Melanocyte of skin (primary cell): ENCODE results near the gene ABHD16A. TPM values are rescaled to one million over a fixed set of nuclear protein-coding genes. Genes with fewer than 3 reads are reported as not detected.

Experiments
- small RNA-seq, 2 donors: library from RNA; depleted of rRNA; stranded (forward); fragments of <200 nt; gene quantifications; one replicate each; pipeline ENCODE3, GENCODE V24; 2012
- total RNA-seq, 2 donors: library from RNA; depleted of rRNA; stranded (reverse); fragments of >200 nt; gene quantifications; 2 replicates each; pipeline ENCODE4 v1.2.3, GENCODE V29; 2012

Gene ABHD16A
- total RNA-seq, 2 donors = 47.0 to 53.0 TPM

DNA sequence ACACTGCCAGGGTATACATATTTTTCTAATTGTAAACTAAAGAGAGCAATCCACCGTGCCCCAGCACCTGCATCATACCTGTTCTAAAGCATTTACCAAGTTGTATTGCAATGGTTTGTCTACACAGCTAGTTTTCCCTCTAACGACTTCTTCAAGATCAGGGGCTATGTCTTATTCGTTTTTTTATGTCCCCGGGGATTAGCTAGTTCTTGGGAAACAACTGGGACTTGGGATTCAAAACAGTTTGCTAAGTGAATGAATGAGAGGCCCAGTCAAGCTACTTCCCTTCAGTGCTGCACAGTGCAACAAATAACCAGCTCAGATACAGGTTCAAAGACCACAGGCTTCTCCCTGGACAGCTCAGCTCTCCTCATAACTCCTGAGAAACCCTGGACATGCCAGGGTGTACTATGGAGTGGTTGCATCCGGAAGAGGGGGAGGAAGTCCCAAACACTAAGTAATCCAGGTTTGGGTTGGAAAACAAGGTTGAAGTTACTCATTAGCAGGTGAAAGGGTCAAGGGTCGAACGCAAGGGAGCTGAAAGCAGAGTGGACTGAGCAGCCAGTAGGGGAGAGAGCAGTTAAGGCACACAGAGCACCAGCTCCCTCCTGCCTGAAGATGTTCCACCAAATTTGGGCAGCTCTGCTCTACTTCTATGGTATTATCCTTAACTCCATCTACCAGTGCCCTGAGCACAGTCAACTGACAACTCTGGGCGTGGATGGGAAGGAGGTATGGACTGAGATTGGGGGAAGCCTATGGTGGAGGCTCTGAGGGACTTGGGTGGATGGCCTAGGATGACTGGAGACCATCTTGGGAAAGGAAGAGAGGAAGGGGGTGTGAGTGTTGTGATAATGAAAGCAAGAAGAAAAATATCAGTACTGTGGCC lies 47.5 kb downstream of the ABHD16A start, which contains the start of gene APOM:
Gene APOM (plus strand): TSS at position 546 of the 889 bp plus-strand sequence. CDS start 73 bp downstream, at position 619.

Small RNAs within 50 kb of the gene (small RNA-seq; reads per million reads assigned to genes)
- gene LY6G6D (0 reads per million in 2 donors), gene MIR4646 (0 to 0.23 reads per million in 2 donors), gene RF00019 (0 reads per million in 2 donors)

Other genes with a start within 250 kb of the ABHD16A start
- 10 to 100 TPM; 11.4 to 19.3 TPM for gene MICB, start 205.2 kb downstream of the ABHD16A start, total RNA-seq
- not detected for gene MCCD1, start 174.4 kb downstream of the ABHD16A start, total RNA-seq
- gene DDX39B, start 161.3 kb downstream of the ABHD16A start, total RNA-seq = 100 to 1,000 TPM; 257 to 581 TPM
- gene ATP6V1G2, start 156.7 kb downstream of the ABHD16A start, total RNA-seq = 1 to 10 TPM in 1 of 2 donors, under 1 TPM in 1; 0.33 to 1.0 TPM
- gene NFKBIL1, start 155.7 kb downstream of the ABHD16A start, total RNA-seq = 10 to 100 TPM; 21.6 to 27.5 TPM
- gene LTA, start 131.0 kb downstream of the ABHD16A start, total RNA-seq = under 1 TPM in 1 of 2 donors, not detected in 1; under 0.01 TPM
- gene TNF, start 127.8 kb downstream of the ABHD16A start, total RNA-seq = under 1 TPM; under 0.01 to 0.34 TPM
- gene LTB, start 120.9 kb downstream of the ABHD16A start, total RNA-seq = not detected
- gene LST1, start 117.0 kb downstream of the ABHD16A start, total RNA-seq = not detected
- gene NCR3, start 110.3 kb downstream of the ABHD16A start, total RNA-seq = not detected
- not detected for gene AIF1, start 88.1 kb downstream of the ABHD16A start, total RNA-seq
- 10 to 100 TPM; 68.5 to 72.3 TPM for gene PRRC2A, start 82.6 kb downstream of the ABHD16A start, total RNA-seq
- 100 to 1,000 TPM; 125 to 160 TPM for gene BAG6, start 50.7 kb downstream of the ABHD16A start, total RNA-seq
- 1 to 10 TPM in 1 of 2 donors, under 1 TPM in 1; 0.33 to 1.0 TPM for gene APOM, start 47.4 kb downstream of the ABHD16A start, total RNA-seq
- 10 to 100 TPM; 21.3 to 23.1 TPM for gene C6orf47, start 42.5 kb downstream of the ABHD16A start, total RNA-seq
- gene GPANK1, start 38.3 kb downstream of the ABHD16A start, total RNA-seq = 10 to 100 TPM; 13.1 to 17.3 TPM
- 100 to 1,000 TPM; 142 to 170 TPM for gene CSNK2B, start 37.2 kb downstream of the ABHD16A start, total RNA-seq
- gene LY6G5B, start 33.3 kb downstream of the ABHD16A start, total RNA-seq = 1 to 10 TPM in 1 of 2 donors, under 1 TPM in 1; 1.00 to 2.1 TPM
- under 1 TPM; under 0.01 to 0.67 TPM for gene LY6G5C, start 22.3 kb downstream of the ABHD16A start, total RNA-seq
- not detected for gene LY6G6F, start 3.5 kb upstream of the ABHD16A start, total RNA-seq
- not detected for gene LY6G6D, start 12.0 kb upstream of the ABHD16A start, total RNA-seq
- not detected for gene LY6G6C, start 18.4 kb upstream of the ABHD16A start, total RNA-seq
- not detected for gene MPIG6B, start 20.0 kb upstream of the ABHD16A start, total RNA-seq
- gene DDAH2, start 26.0 kb upstream of the ABHD16A start, total RNA-seq = 10 to 100 TPM; 10.3 to 22.0 TPM
- 100 to 1,000 TPM; 511 to 845 TPM for gene CLIC1, start 33.2 kb upstream of the ABHD16A start, total RNA-seq
- gene MSH5, start 36.7 kb upstream of the ABHD16A start, total RNA-seq = 10 to 100 TPM; 17.6 to 22.0 TPM
- 1 to 10 TPM in 1 of 2 donors, under 1 TPM in 1; 0.69 to 1.7 TPM for gene SAPCD1, start 59.3 kb upstream of the ABHD16A start, total RNA-seq
- not detected for gene VWA7, start 74.0 kb upstream of the ABHD16A start, total RNA-seq
- gene VARS1, start 92.4 kb upstream of the ABHD16A start, total RNA-seq = 10 to 100 TPM; 58.5 to 66.6 TPM
- gene LSM2, start 103.6 kb upstream of the ABHD16A start, total RNA-seq = 10 to 100 TPM; 41.0 to 61.6 TPM
- under 1 TPM; 0.67 to 0.69 TPM for gene HSPA1L, start 112.0 kb upstream of the ABHD16A start, total RNA-seq
- 100 to 1,000 TPM in 1 of 2 donors, 10 to 100 TPM in 1; 55.7 to 144 TPM for gene HSPA1A, start 112.2 kb upstream of the ABHD16A start, total RNA-seq
- 100 to 1,000 TPM in 1 of 2 donors, 10 to 100 TPM in 1; 95.3 to 188 TPM for gene HSPA1B, start 124.4 kb upstream of the ABHD16A start, total RNA-seq
- 100 to 1,000 TPM; 114 to 132 TPM for gene NEU1, start 159.5 kb upstream of the ABHD16A start, total RNA-seq
- not detected for gene SLC44A4, start 175.7 kb upstream of the ABHD16A start, total RNA-seq
- 10 to 100 TPM; 29.9 to 44.3 TPM for gene EHMT2, start 194.4 kb upstream of the ABHD16A start, total RNA-seq
- 1 to 10 TPM; 1.7 to 3.0 TPM for gene ZBTB12, start 198.8 kb upstream of the ABHD16A start, total RNA-seq
- 1 to 10 TPM; 2.4 to 3.7 TPM for gene C2, start 224.4 kb upstream of the ABHD16A start, total RNA-seq
- 1 to 10 TPM; 1.7 to 4.1 TPM for gene CFB, start 242.8 kb upstream of the ABHD16A start, total RNA-seq